H1 (cell line): ENCODE data around the gene CEP192. TPM values are rescaled to one million over a fixed set of nuclear protein-coding genes. Genes with fewer than 3 reads are reported as not detected.

Experiments used
- CTCF ChIA-PET: fragments of 300-600 bp; sonication (Branson Sonifier 250); formaldehyde crosslinking; loops from one replicate; lab custom pipeline; 2021; ENCODE audit not compliant: partially characterized antibody; lab: Charles Lee
- POLR2A ChIA-PET: fragments of 300-600 bp; sonication (Branson Sonifier 250); formaldehyde crosslinking; loops from one replicate; lab custom pipeline; 2021; ENCODE audit warnings: inconsistent platforms; ENCODE audit not compliant: partially characterized antibody; lab: Charles Lee
- DNase-seq, 2 experiments: peaks; one replicate each; pipeline versions ENCODE4 v3.0.0 to v3.0.0-alpha.2; 2010 to 2022; ENCODE audit warnings: low spot score in 2 of 2, low read depth in 1 of 2, mixed read lengths in 1 of 2
- FAIRE-seq: peaks from 2 replicates; lab custom pipeline; 2011; peaks lifted over from hg19 to GRCh38; lab: Jason Lieb, UNC
- H2AFZ ChIP-seq: 2 replicates; pipeline ENCODE4 v1.8.1; 2012; ENCODE audit warnings: low read length, inconsistent platforms
- H2AK5ac ChIP-seq: 2 replicates; pipeline ENCODE4 v1.6.1; 2013; ENCODE audit warnings: low read depth, low read length
- H2BK120ac ChIP-seq: replicated peaks from 2 replicates; pipeline ENCODE3; 2013; ENCODE audit warnings: low read depth, low read length, inconsistent platforms
- H2BK12ac ChIP-seq: 2 replicates; pipeline ENCODE4 v1.6.1; 2013; ENCODE audit warnings: low read depth, low read length
- H2BK15ac ChIP-seq: 2 replicates; pipeline ENCODE4 v1.6.1; 2013; ENCODE audit warnings: low read length
- H2BK20ac ChIP-seq: 2 replicates; pipeline ENCODE4 v1.6.1; 2013; ENCODE audit warnings: low read length
- H2BK5ac ChIP-seq: 2 replicates; pipeline ENCODE4 v1.6.1; 2013; ENCODE audit warnings: low read depth, low read length
- H3K14ac ChIP-seq: 2 replicates; pipeline ENCODE4 v1.6.1; 2013; ENCODE audit warnings: inconsistent platforms; ENCODE audit not compliant: insufficient read length
- H3K18ac ChIP-seq: 2 replicates; pipeline ENCODE4 v1.6.1; 2013; ENCODE audit warnings: low read length; ENCODE audit errors: extremely low read depth
- H3K23ac ChIP-seq: 2 replicates; pipeline ENCODE4 v1.6.1; 2013; ENCODE audit warnings: inconsistent platforms; ENCODE audit not compliant: insufficient read length
- H3K23me2 ChIP-seq: 2 replicates; pipeline ENCODE4 v1.6.1; 2013; ENCODE audit warnings: low read depth, low read length
- H3K27ac ChIP-seq: 2 replicates; pipeline ENCODE4 v1.6.1; 2011; ENCODE audit warnings: low read depth, low read length, inconsistent platforms
- H3K27me3 ChIP-seq, 4 experiments: replicated peaks in 1 of 4; 1 replicate in 1 of 4; 2 replicates in 3 of 4; pipeline versions ENCODE4 v1.6.1 to v1.8.1; 2011 to 2013; ENCODE audit warnings: low read length in 3 of 4, mild to moderate bottlenecking in 3 of 4, inconsistent platforms in 2 of 4, mixed read lengths in 2 of 4, moderate library complexity in 1 of 4; ENCODE audit not compliant: control insufficient read depth in 3 of 4, insufficient read depth in 3 of 4; ENCODE audit errors: extremely low read depth in 1 of 4
- H3K36me3 ChIP-seq, 4 experiments: 2 replicates each; pipeline versions ENCODE4 v1.6.1 to v1.8.1; 2011 to 2013; ENCODE audit warnings: mild to moderate bottlenecking in 4 of 4, low read length in 3 of 4, moderate library complexity in 2 of 4, control low read depth in 1 of 4, inconsistent platforms in 1 of 4; ENCODE audit not compliant: insufficient read depth in 4 of 4, control insufficient read depth in 2 of 4
- H3K4ac ChIP-seq: replicated peaks from 2 replicates; pipeline ENCODE3; 2013; ENCODE audit warnings: low read length, low read depth, mixed read lengths, inconsistent platforms; ENCODE audit not compliant: insufficient read length
- H3K4me1 ChIP-seq, 4 experiments: replicated peaks in 1 of 4; 1 replicate in 1 of 4; 2 replicates in 3 of 4; pipeline versions ENCODE4 v1.6.1 to v1.8.1; 2011 to 2013; ENCODE audit warnings: low read length in 3 of 4, inconsistent platforms in 2 of 4, mixed read lengths in 1 of 4; ENCODE audit not compliant: insufficient read depth in 4 of 4, control insufficient read depth in 3 of 4
- H3K4me2 ChIP-seq, 2 experiments: 2 replicates each; pipeline versions ENCODE4 v1.6.1 to v1.8.1; 2011 to 2013; ENCODE audit warnings: low read depth in 2 of 2, low read length in 2 of 2, control low read depth in 1 of 2, inconsistent platforms in 1 of 2, mild to moderate bottlenecking in 1 of 2; ENCODE audit not compliant: insufficient read depth in 1 of 2
- H3K4me3 ChIP-seq, 4 experiments: fragments of 200-600, 300-600 bp in 1 of 4; sonication (generic), shearing (Covaris generic), sonication (Bioruptor Twin) in 1 of 4; 2 replicates each; pipeline versions ENCODE4 v1.5.1 to v1.8.1; 2011 to 2016; ENCODE audit warnings: low read length in 4 of 4, low read depth in 3 of 4, control low read depth in 2 of 4, inconsistent platforms in 2 of 4, mild to moderate bottlenecking in 2 of 4, mixed read lengths in 1 of 4, moderate library complexity in 1 of 4; ENCODE audit not compliant: insufficient read depth in 2 of 4; ENCODE audit errors: extremely low read depth in 1 of 4
- H3K56ac ChIP-seq: replicated peaks from 2 replicates; pipeline ENCODE3; 2013; ENCODE audit warnings: low read depth, mild to moderate bottlenecking, mixed read lengths, low read length, inconsistent platforms; ENCODE audit not compliant: insufficient read length
- H3K79me1 ChIP-seq: 2 replicates; pipeline ENCODE4 v1.6.1; 2013; ENCODE audit warnings: low read depth, low read length, control low read depth
- H3K79me2 ChIP-seq, 2 experiments: 2 replicates each; pipeline versions ENCODE4 v1.6.1 to v1.8.1; 2012 to 2013; ENCODE audit warnings: low read length in 2 of 2, mild to moderate bottlenecking in 2 of 2, inconsistent platforms in 1 of 2; ENCODE audit not compliant: insufficient read depth in 2 of 2, control insufficient read depth in 1 of 2
- H3K9ac ChIP-seq, 4 experiments: replicated peaks in 1 of 4; 1 replicate in 1 of 4; 2 replicates in 3 of 4; pipeline versions ENCODE4 v1.6.1 to v1.8.1; 2011 to 2013; ENCODE audit warnings: low read depth in 3 of 4, low read length in 3 of 4, control low read depth in 2 of 4, mild to moderate bottlenecking in 2 of 4, moderate library complexity in 2 of 4, inconsistent platforms in 1 of 4; ENCODE audit errors: extremely low read depth in 1 of 4
- H3K9me3 ChIP-seq, 2 experiments: 2 replicates each; pipeline versions ENCODE4 v1.6.1 to v1.8.1; 2012 to 2013; ENCODE audit warnings: mild to moderate bottlenecking in 2 of 2, moderate library complexity in 2 of 2, control low read depth in 1 of 2, inconsistent platforms in 1 of 2, low read depth in 1 of 2, low read length in 1 of 2, mixed read lengths in 1 of 2; ENCODE audit not compliant: insufficient read depth in 2 of 2
- H4K20me1 ChIP-seq, 2 experiments: replicated peaks in 1 of 2; 2 replicates each; pipeline versions ENCODE3 to v1.8.1; 2011 to 2013; ENCODE audit warnings: inconsistent platforms in 2 of 2, low read length in 2 of 2, mild to moderate bottlenecking in 1 of 2; ENCODE audit not compliant: insufficient read depth in 2 of 2, control insufficient read depth in 1 of 2
- H4K5ac ChIP-seq: 2 replicates; pipeline ENCODE4 v1.6.1; 2013; ENCODE audit warnings: low read length, low read depth, mixed read lengths, inconsistent platforms; ENCODE audit not compliant: insufficient read length
- H4K8ac ChIP-seq: 2 replicates; pipeline ENCODE4 v1.8.0; 2013; ENCODE audit warnings: mild to moderate bottlenecking, moderate library complexity, low read length, inconsistent platforms; ENCODE audit not compliant: insufficient read depth; ENCODE audit errors: extremely low read depth
- H4K91ac ChIP-seq: replicated peaks from 2 replicates; pipeline ENCODE3; 2013; ENCODE audit warnings: low read length, mixed read lengths, inconsistent platforms; ENCODE audit not compliant: insufficient read length
- CHD1 ChIP-seq: IDR thresholded peaks from 2 replicates; pipeline ENCODE4 v1.6.1; 2012; ENCODE audit warnings: low read depth, low read length, improper control_type of control experiment
- RFX5 ChIP-seq: IDR thresholded peaks from 2 replicates; pipeline ENCODE4 v1.6.1; 2011; ENCODE audit warnings: low read depth, low read length, improper control_type of control experiment, borderline replicate concordance
- SIN3A ChIP-seq, 2 experiments: IDR thresholded peaks in 1 of 2; conservative IDR thresholded peaks in 1 of 2; 2 replicates each; pipeline ENCODE4 v1.6.1; 2011 to 2012; ENCODE audit warnings: low read length in 2 of 2, improper control_type of control experiment in 1 of 2, low read depth in 1 of 2, mild to moderate bottlenecking in 1 of 2
- TAF1 ChIP-seq: IDR thresholded peaks from 2 replicates; pipeline ENCODE4 v1.6.1; 2011; ENCODE audit warnings: mild to moderate bottlenecking, low read depth, low read length
- WGBS, 2 experiments: shearing (Covaris generic) in 1 of 2; methylation state at CpG; one replicate each; pipeline versions ENCODE4 v1.1.6 to v1.1.7; 2013 to 2015; ENCODE audit warnings: low lambda C conversion rate in 2 of 2, mixed read lengths in 2 of 2, inconsistent platforms in 1 of 2, low coverage in 1 of 2, missing lambda C conversion rate in 1 of 2; ENCODE audit not compliant: insufficient replicate concordance in 2 of 2, insufficient coverage in 1 of 2, insufficient read length in 1 of 2; ENCODE audit errors: extremely low coverage in 1 of 2, missing lambda C conversion rate in 1 of 2; 5-methylcytosine and 5-hydroxymethylcytosine counted together
- polyA plus RNA-seq, 7 experiments: library from polyadenylated mRNA; depleted of rRNA in 3 of 7; stranded (reverse) in 5 of 7; unstranded in 2 of 7; fragments of >200 nt in 5 of 7; fragments of 200-250 nt in 2 of 7; gene quantifications; 1 replicate in 5 of 7; 2 replicates in 1 of 7; 4 replicates in 1 of 7; pipeline versions ENCODE4 v1.2.1 to v1.2.3, GENCODE V29; 2011 to 2013; ENCODE audit warnings: missing spikeins in 2 of 7, mixed read lengths in 2 of 7
- total RNA-seq: library from RNA; stranded (reverse); fragmentation: NEBNext Ultra II Directional; extraction: Animal tissue kit (Norgen Biotek cat#: 25700); gene quantifications from 2 replicates; pipeline ENCODE4 v1.2.1, GENCODE V29; 2021

The CEP192 gene
- total and polyA plus RNA-seq, 2 of the 8 experiments (the other 6 are each of a cell fraction or from before 2014, with no cell fraction given): 13.4 to 23.1 TPM

GRCh38 chr18:13039806-13040205, 48.6 kb downstream of the CEP192 start:
- Histone ChIP-seq H3K9me3 (no peaks in the 10 kb centered on the region), H2BK12ac (no peak overlapping the region), H4K20me1 (peaks cover 0 to 2% of the 10 kb centered on the region in 2 experiments), H3K14ac (no peak overlapping the region), H3K79me2 (no peaks in the 10 kb centered on the region), H3K79me1 (no peaks in the 10 kb centered on the region), H3K23me2 (no peaks in the 10 kb centered on the region), H3K36me3 (peaks cover 0 to 14% (median 8%) of the 10 kb centered on the region in 4 experiments; a peak in 5 of 8 replicates), H3K4ac (no peak overlapping the region), H3K56ac (no peak overlapping the region), H4K8ac (no peak overlapping the region), H3K9ac (no peak overlapping the region), H3K23ac (no peak overlapping the region), H2BK15ac (no peak overlapping the region), H3K4me1 (no peaks in the 10 kb centered on the region), H2BK120ac (no peak overlapping the region), H3K27me3 (no peaks in the 10 kb centered on the region), H4K91ac (no peak overlapping the region), H3K18ac (no peak overlapping the region), H2BK5ac (no peak overlapping the region), H4K5ac (no peak overlapping the region), H3K27ac (no peak overlapping the region), H2BK20ac (no peak overlapping the region), H2AFZ (no peak overlapping the region), H3K4me2 (no peak overlapping the region), H3K4me3 (no peak overlapping the region), H2AK5ac (no peak overlapping the region)
- ChIA-PET POLR2A (no interaction called here), CTCF (interaction anchor here (0.6 kb wide), 1 partner anchor 37 kb away, joined by 3 read pairs; no protein-coding TSS in a partner anchor)
- WGBS, 2 experiments: 83% methylated on average over 1 of the region's 1 CpG; no CpG with 5 or more reads in 1 of the 2 experiments
- TF ChIP-seq TAF1: no peak
- TF ChIP-seq SIN3A (conservative IDR thresholded peaks at IDR 0.05 in 1 of 2, IDR thresholded peaks at IDR 0.05 in 1 of 2; ENCODE audit: low read depth in 1 of 2, low read length in 2 of 2): no peak
- no peak for TF ChIP-seq RFX5
- no peak for TF ChIP-seq CHD1
- FAIRE-seq (no peak), DNase-seq (no peak)
